Heart left ventricle (tissue), 16 donors: ENCODE measurements around the gene BMPER. TPM values are rescaled to one million over a fixed set of nuclear protein-coding genes. Genes with fewer than 3 reads are reported as not detected.
"Not testable (repeated sequence)": the region's sequence is repeated elsewhere in the genome, so short reads cannot be mapped to it uniquely, and the experiment has no call there.

Source experiments
- ATAC-seq, 4 donors: fragments of 200-7000 bp; cut with Tn5 transposase; one replicate each; pipeline ENCODE4 v1.9.1; 2020 to 2022; ENCODE audit warnings: moderate library complexity in 4 of 4, mild to moderate bottlenecking in 3 of 4, moderate number of reproducible peaks in 1 of 4
- DNase-seq, 5 donors: peaks; one replicate each; pipeline ENCODE4 v3.0.0-alpha.2; 2020
- H3K27ac ChIP-seq, 12 donors: fragments of 200-600 bp; sonication (generic) in 4 of 12; one replicate each; pipeline versions ENCODE4 v1.5.0 to v1.8.0; 2016 to 2022; ENCODE audit warnings: mild to moderate bottlenecking in 2 of 12
- H3K27me3 ChIP-seq, 9 donors: fragments of 200-600 bp; sonication (generic) in 2 of 9; one replicate each; pipeline versions ENCODE4 v1.5.1 to v1.8.0; 2016 to 2022; ENCODE audit warnings: mild to moderate bottlenecking in 3 of 9
- H3K36me3 ChIP-seq, 9 donors: fragments of 200-600 bp; sonication (generic) in 2 of 9; one replicate each; pipeline versions ENCODE4 v1.5.0 to v1.8.0; 2018 to 2022; ENCODE audit warnings: mild to moderate bottlenecking in 2 of 9
- H3K4me1 ChIP-seq, 12 donors: fragments of 200-600 bp; sonication (generic) in 4 of 12; one replicate each; pipeline versions ENCODE4 v1.5.0 to v1.8.0; 2016 to 2022; ENCODE audit warnings: mild to moderate bottlenecking in 3 of 12
- H3K4me3 ChIP-seq, 12 donors: fragments of 200-600 bp; sonication (generic) in 4 of 12; one replicate each; pipeline versions ENCODE4 v1.5.0 to v1.8.0; 2017 to 2022; ENCODE audit warnings: mild to moderate bottlenecking in 9 of 12, moderate library complexity in 4 of 12
- H3K9me3 ChIP-seq, 12 donors: fragments of 200-600 bp; sonication (generic) in 4 of 12; one replicate each; pipeline versions ENCODE4 v1.5.0 to v1.8.0; 2016 to 2022; ENCODE audit warnings: mild to moderate bottlenecking in 1 of 12
- CTCF ChIP-seq, 12 donors: fragments of 200-600 bp; sonication (generic) in 4 of 12; IDR thresholded peaks; one replicate each; pipeline versions ENCODE4 v1.5.0 to v1.8.0; 2018 to 2022; ENCODE audit warnings: antibody characterized with exemption in 12 of 12, mild to moderate bottlenecking in 5 of 12
- POLR2A ChIP-seq, 2 donors: fragments of 450-650 bp; IDR thresholded peaks; one replicate each; pipeline ENCODE4 v1.6.1; 2017; ENCODE audit warnings: antibody characterized with exemption in 2 of 2, mild to moderate bottlenecking in 2 of 2, moderate library complexity in 2 of 2
- WGBS, 4 donors: extraction: QIAGEN DNeasy Blood & Tissue Kit in 2 of 4; methylation state at CpG; one replicate each; pipeline versions ENCODE4 v1.1.5 to v1.1.7; 2013 to 2018; 5-methylcytosine and 5-hydroxymethylcytosine counted together
- intact Hi-C, 10 donors: fragments of 100-400 bp; cut with DNase I; formaldehyde crosslinking; loops; one replicate each; pipeline versions ENCODE4 v1.11.1 to v1.14.2; 2022
- polyA plus RNA-seq, 2 donors: library from polyadenylated mRNA; stranded (reverse); fragments of 200-250 nt; gene quantifications; one replicate each; pipeline ENCODE4 v1.2.3, GENCODE V29; 2013
- total RNA-seq, 9 donors: library from RNA; depleted of rRNA in 2 of 9; stranded (reverse); fragments of >200 nt in 2 of 9; fragmentation: NEBNext Ultra II Directional in 3 of 9; extraction: Animal tissue kit (Norgen Biotek cat#: 25700) in 3 of 9; gene quantifications; one replicate each; pipeline versions ENCODE4 v1.1.0 to v1.2.4, GENCODE V29; 2016 to 2023
- donor health status: ischemic (EF 13 %, LVEDD 7.1; RV severe dilation, severe dysfunction).
- donor health status: healthy with polysubstance abuse.
- donor health status: DM: no; HTN: yes; CAD: no.
- donor health status: DM: no; HTN: no; CAD: no.
- donor health status: ischemic (EF 25% LVEDD 6.9; RV normal size, moderate dysfunction).
- donor health status: ischemic (EF 25% LVEDD 5.7; RV mildly dilated, moderate dysfunction).
- donor health status: healthy.
- donor health status: DM: yes; HTN: yes; CAD: no.
- donor health status: ischemic (EF 35%, LVEDD 5.7; RV mildly dilated, moderate dysfunction).
- donor health status: nonischemic (EF 11% LVEDD 7.7; RV severe dilation, severe dysfunction).
- donor health status: DM: yes; HTN: yes; CAD: no.
- donor health status: PGD.
- donor health status: ischemic (EF 29% LVEDD 5.4; RV normal size, mild dysfunction).
- donor health status: nonischemic (EF 23%, LVEDD 6.1; RV moderate dilation, normal function).

Gene BMPER
- total and polyA plus RNA-seq, 11 donors, result 0.05 to 4.2 (median 0.85) TPM

- no peak for ATAC-seq
- 55 to 80% (median 64%) methylated on average over 1 of the region's 1 CpG for WGBS, 4 donors
- no peak overlapping the region for H3K27ac ChIP-seq
Observed at GRCh38 chr7:34165466-34165865, 260.1 kb downstream of the BMPER start.

GRCh38 chr7:34165927-34166550, 260.7 kb downstream of the BMPER start:
- DNase-seq (no peak), ATAC-seq (no peak)
- no peak overlapping the region for H3K4me3 ChIP-seq
- peaks cover 0 to 5% (median 0%) of the 10 kb centered on the region in 12 donors for H3K9me3 ChIP-seq
- intact Hi-C loops, result loop anchor here in 1 of 10 donors (10.0 kb wide), 1 partner anchor 71 kb away; no protein-coding TSS in a partner anchor
- 93 to 97% (median 96%) methylated on average over 3 of the region's 3 CpGs for WGBS, 4 donors
- no peaks in the 10 kb centered on the region for H3K27me3 ChIP-seq
- peaks cover 0 to 3% (median 0%) of the 10 kb centered on the region in 12 donors for H3K4me1 ChIP-seq
- TF ChIP-seq CTCF (IDR thresholded peaks at IDR 0.05) (peak; percentile 14 to 56 (median 38)), POLR2A (IDR thresholded peaks at IDR 0.05) (no peak)
- no peaks in the 10 kb centered on the region for H3K36me3 ChIP-seq
- no peak overlapping the region for H3K27ac ChIP-seq

More at GRCh38 chr7:34165466-34165865, 260.1 kb downstream of the BMPER start:
- Histone ChIP-seq H3K4me3 (no peak overlapping the region), H3K27me3 (no peaks in the 10 kb centered on the region), H3K36me3 (no peaks in the 10 kb centered on the region), H3K4me1 (peaks cover 0 to 3% (median 0%) of the 10 kb centered on the region in 12 donors), H3K9me3 (peaks cover 0 to 5% (median 0%) of the 10 kb centered on the region in 12 donors)
- TF ChIP-seq CTCF (IDR thresholded peaks at IDR 0.05) (no peak), POLR2A (IDR thresholded peaks at IDR 0.05) (no peak)
- intact Hi-C loops, result loop anchor here in 1 of 10 donors (10.0 kb wide), 1 partner anchor 71 kb away; no protein-coding TSS in a partner anchor
- DNase-seq, result no peak

- ATAC-seq (no peak), DNase-seq (no peak)
- WGBS, 4 donors, result 71 to 89% (median 86%) methylated on average over 8 of the region's 8 CpGs
- Histone ChIP-seq H3K36me3 (no peaks in the 10 kb centered on the region), H3K4me3 (no peak overlapping the region), H3K27me3 (no peaks in the 10 kb centered on the region), H3K4me1 (peaks cover 0 to 3% (median 0%) of the 10 kb centered on the region in 12 donors), H3K9me3 (peaks cover 0 to 5% (median 0%) of the 10 kb centered on the region in 12 donors), H3K27ac (no peak overlapping the region)
- no peak for TF ChIP-seq CTCF (IDR thresholded peaks at IDR 0.05)
- no peak for TF ChIP-seq POLR2A (IDR thresholded peaks at IDR 0.05)
- intact Hi-C loops, result loop anchor here in 1 of 10 donors (10.0 kb wide), 1 partner anchor 73 kb away; no protein-coding TSS in a partner anchor
Observed at GRCh38 chr7:34168013-34168412, 262.7 kb downstream of the BMPER start.

GRCh38 chr7:34174688-34175616, 269.6 kb downstream of the BMPER start:
- H3K4me3 ChIP-seq, H3K4me1 ChIP-seq, DNase-seq, intact Hi-C loops, H3K9me3 ChIP-seq, ATAC-seq, H3K27me3 ChIP-seq, H3K27ac ChIP-seq, H3K36me3 ChIP-seq: not testable (repeated sequence)
- WGBS, 4 donors, result 74 to 87% (median 80%) methylated on average over 25 to 29 of the region's 32 CpGs
